Retinal pigment epithelial cell (primary cell): Measurements from ENCODE around the gene SLC9A9.
A peak's percentile ranks its signal among the peaks of the same experiment; 100 is the strongest.

Experiments
- DNase-seq: peaks from one replicate; pipeline ENCODE4 v3.0.0-alpha.2; 2010; ENCODE audit warnings: low read depth
- H3K4me3 ChIP-seq: 2 replicates; pipeline ENCODE4 v1.5.1; 2011; ENCODE audit warnings: mild to moderate bottlenecking, low read length, control low read depth, moderate library complexity
- TF ChIP-seq, protein P1 (sequence below): conservative IDR thresholded peaks from 2 replicates; pipeline ENCODE4 v1.5.1; 2011; ENCODE audit warnings: low read depth, low read length, control low read depth, inconsistent platforms

Gene SLC9A9

DNA sequence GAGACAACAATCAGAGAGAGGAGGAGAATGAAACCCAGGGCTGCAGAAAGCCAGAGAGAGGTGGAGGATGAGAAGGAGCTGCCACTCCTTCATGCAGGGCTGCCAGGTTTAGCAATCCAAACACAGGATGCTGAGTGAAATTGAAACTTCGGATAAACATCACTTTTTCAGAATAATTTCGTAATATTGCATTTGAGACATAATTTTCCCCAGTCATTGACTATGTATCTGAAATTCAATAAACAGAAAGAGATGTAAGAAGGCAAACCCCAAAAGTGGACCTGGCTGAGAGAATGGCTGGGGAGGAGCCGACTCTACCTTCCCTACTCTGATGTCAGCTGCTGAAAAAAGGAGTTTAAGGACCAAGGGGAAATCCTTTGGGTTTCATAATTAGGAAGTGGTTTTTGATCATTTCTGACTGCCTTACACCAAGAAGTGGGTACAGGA is 33.8 kb downstream of the SLC9A9 start:
- no peak overlapping the region for H3K4me3 ChIP-seq
- TF ChIP-seq, protein P1, sequence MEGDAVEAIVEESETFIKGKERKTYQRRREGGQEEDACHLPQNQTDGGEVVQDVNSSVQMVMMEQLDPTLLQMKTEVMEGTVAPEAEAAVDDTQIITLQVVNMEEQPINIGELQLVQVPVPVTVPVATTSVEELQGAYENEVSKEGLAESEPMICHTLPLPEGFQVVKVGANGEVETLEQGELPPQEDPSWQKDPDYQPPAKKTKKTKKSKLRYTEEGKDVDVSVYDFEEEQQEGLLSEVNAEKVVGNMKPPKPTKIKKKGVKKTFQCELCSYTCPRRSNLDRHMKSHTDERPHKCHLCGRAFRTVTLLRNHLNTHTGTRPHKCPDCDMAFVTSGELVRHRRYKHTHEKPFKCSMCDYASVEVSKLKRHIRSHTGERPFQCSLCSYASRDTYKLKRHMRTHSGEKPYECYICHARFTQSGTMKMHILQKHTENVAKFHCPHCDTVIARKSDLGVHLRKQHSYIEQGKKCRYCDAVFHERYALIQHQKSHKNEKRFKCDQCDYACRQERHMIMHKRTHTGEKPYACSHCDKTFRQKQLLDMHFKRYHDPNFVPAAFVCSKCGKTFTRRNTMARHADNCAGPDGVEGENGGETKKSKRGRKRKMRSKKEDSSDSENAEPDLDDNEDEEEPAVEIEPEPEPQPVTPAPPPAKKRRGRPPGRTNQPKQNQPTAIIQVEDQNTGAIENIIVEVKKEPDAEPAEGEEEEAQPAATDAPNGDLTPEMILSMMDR: no peak
- DNase-seq: no peak

DNA sequence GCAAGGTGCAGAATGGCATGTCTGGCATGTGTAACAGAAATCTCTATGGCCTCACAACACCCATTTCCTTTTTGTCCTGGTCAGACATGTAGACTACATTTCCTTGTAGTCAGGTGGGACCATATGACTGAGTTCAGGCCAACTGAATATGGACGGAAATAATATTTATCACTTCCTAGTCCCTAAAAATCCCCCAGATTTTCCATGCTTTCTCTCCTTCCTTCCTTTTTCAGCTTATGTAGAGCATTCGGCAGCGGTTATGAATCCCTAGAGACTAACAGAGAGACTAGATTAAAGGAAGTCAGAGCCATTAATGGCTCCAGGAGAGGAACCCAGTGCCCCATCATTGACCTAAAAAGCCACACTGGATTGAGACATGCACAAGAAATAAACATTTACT is 35.8 kb downstream of the SLC9A9 start:
- DNase-seq: no peak
- no peak overlapping the region for H3K4me3 ChIP-seq
- TF ChIP-seq, protein P1: no peak

DNA sequence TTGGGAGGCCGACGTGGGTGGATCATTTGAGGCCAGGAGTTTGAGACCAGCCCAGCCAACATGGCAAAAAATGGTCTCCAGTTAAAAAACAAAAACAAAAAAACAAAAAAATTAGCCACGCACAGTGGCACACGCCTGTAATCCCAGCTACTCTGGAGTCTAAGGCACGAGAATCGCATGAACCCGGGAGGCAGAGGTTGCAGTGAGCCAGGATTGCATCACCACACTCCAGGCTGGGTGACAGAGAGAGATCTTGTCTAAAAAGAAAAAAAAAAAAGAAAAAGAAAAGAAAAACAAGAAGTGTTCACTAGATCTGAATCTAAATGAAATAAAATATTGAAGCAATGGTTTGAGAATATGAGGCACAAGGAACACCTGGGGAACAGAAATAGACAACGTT is 36.7 kb downstream of the SLC9A9 start:
- TF ChIP-seq, protein P1: no peak
- DNase-seq: no peak

DNA sequence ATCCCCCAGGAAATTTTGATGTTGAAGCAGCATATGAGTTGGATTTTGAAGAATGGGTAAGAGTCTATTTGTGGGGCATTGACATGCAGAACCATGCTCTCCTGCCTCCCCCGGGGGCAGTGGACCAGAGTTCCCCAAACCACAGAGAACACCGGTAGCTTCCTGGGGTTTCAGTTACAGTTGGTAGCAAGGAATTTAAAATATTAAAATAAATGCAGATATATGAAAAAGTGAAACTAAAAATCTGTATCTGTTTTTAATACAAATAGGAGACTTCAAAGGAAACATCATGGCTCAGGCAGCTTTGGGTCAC is 37.4 kb downstream of the SLC9A9 start:
- DNase-seq: no peak
- H3K4me3 ChIP-seq: no peak overlapping the region
- TF ChIP-seq, protein P1: no peak

More for the DNA sequence above, 36.7 kb downstream of the SLC9A9 start:
- H3K4me3 ChIP-seq: no peak overlapping the region

DNA sequence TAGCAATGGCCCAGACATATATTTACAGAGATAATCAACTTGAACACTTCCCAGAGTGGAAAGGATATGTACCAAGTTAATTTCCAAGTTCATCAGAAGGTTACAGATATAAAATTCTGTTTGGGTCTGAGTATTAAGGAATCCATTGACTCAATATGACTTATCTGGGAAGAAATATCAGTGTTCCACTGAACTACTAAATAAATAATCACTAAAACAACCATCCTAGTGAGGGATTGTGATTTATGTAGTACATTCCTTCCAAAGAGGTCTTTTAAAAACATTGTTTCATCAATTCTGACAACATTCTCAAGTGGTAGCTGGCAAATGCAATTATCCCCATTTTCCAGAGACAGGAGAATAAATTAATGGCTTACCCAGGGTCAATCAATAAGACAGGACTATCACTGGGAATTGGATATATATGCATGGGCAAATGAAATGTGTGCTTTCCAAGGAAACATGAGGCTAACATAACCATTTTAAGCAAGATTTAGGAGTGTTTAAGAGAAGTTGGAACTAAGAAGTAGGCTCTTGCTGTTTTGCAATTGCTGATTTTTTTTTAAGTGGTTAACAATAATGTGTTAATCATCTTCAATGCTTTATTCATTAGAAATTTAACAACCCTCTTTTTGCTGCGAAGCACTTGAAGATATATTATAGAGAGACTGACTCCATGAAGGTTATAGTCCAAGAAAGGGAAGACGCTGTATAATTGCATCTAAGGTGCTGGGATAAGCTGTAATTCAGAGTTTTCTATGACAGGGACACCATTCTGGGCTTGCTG is 37.9 kb downstream of the SLC9A9 start:
- no peak overlapping the region for H3K4me3 ChIP-seq
- no peak for DNase-seq
- TF ChIP-seq, protein P1: no peak

DNA sequence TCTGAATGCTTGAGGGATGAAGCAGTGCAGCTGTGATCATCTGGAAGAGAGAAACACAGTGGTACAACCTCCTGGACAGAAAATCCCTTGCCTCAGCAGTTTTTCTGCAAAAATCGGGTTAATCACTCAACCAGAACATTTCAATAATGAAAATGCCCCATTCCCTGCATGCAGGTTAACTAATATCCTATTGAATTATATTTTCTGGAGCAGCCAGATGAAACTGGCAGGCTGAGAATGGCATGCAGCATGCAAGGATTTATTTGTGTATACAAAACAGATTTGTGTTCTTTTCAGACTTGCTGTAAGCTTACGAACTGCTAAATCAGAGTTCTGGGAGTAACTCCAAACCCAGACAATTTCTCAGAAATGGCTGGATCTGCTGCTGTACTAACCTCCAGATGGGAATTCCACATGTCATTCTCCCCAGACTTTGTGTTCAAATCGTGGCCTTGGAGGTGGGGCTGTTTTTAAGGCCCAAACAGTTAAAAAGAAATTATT is 39.1 kb downstream of the SLC9A9 start:
- H3K4me3 ChIP-seq: no peak overlapping the region
- TF ChIP-seq, protein P1: no peak
- DNase-seq: peak; percentile 25

DNA sequence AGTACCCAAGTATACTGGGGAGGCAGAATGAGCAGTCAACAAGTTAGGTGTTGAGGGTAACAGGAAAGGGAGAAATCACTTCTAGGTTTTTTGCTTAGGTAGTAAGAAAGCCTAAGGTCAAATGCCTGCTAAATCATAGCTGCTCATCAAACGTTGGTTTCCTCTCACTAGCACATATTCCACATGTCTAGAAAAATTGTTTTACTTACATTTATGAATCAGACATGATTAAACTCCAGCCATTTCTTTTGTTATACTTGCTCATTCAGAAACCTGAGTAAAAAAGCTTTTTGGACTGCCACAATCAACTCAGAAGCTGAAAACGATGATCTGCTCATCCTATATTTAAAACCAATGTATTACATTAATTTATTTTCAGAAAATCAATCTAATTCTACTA is 40.2 kb downstream of the SLC9A9 start:
- DNase-seq: no peak
- no peak overlapping the region for H3K4me3 ChIP-seq
- TF ChIP-seq, protein P1: no peak
